ENCODE measurements around the gene ADAMTSL1. TPM values are rescaled to one million over a fixed set of nuclear protein-coding genes. Genes with fewer than 3 reads are reported as not detected.

ADAMTSL1 gene
- total and polyA plus RNA-seq, 2 of the 13 experiments (the other 11 are each of a cell fraction or from before 2014, with no cell fraction given), result not detected

GRCh38 chr9:18721995-18722310, 248.0 kb downstream of the ADAMTSL1 start:
- Histone ChIP-seq H2AFZ (ENCODE audit: low read length) (no peak overlapping the region), H4K20me1 (ENCODE audit: insufficient read depth, low read length) (no peaks in the 10 kb centered on the region), H3K9ac (ENCODE audit: insufficient read depth, low read depth, low read length) (no peak overlapping the region), H3K4me1 (ENCODE audit: insufficient read depth, low read length) (no peaks in the 10 kb centered on the region), H3K9me3 (ENCODE audit: low read length) (no peaks in the 10 kb centered on the region), H3K4me3 (replicated peaks in 1 of 3; ENCODE audit: insufficient read depth in 1 of 3, low read depth in 2 of 3, low read length in 3 of 3) (no peak overlapping the region), H3K27me3 (ENCODE audit: control insufficient read depth in 1 of 2, insufficient read depth in 2 of 2, low read length in 2 of 2) (no peaks in the 10 kb centered on the region), H3K4me2 (ENCODE audit: low read depth, low read length) (no peak overlapping the region), H3K27ac (ENCODE audit: extremely low read length, insufficient read depth, low read length) (no peak overlapping the region), H3K36me3 (replicated peaks in 1 of 2; ENCODE audit: control insufficient read depth in 1 of 2, insufficient read depth in 2 of 2, low read length in 2 of 2) (no peaks in the 10 kb centered on the region), H3K79me2 (ENCODE audit: insufficient read depth, low read length) (no peaks in the 10 kb centered on the region)
- POLR2A ChIA-PET, result no interaction called here
- TF ChIP-seq BORCS8-MEF2B (CRISPR knock-in tag; IDR thresholded peaks at IDR 0.05), result no peak
- BruUV-seq (replicated peaks), result no TSS peak
- DNase-seq (ENCODE audit: low spot score) (no peak), ATAC-seq (no peak), FAIRE-seq (no peak)
- WGBS (ENCODE audit: low lambda C conversion rate), result no CpG with 5 or more reads among the region's 2 CpGs
- in situ Hi-C loops (cut with HindIII; ENCODE audit: extremely low pct_ligation_motif_present, low pct_unique_long_range_greater_than_20kb) (no loop called here), intact Hi-C loops (cut with micrococcal nuclease; ENCODE audit: unreplicated experiment) (no loop called here)
- CTCF ChIA-PET (ENCODE audit: low intra/inter-chr PET ratio, low total read pairs), result no interaction called here

- POLR2A ChIA-PET, result no interaction called here
Observed at GRCh38 chr9:18722882-18723281, 248.9 kb downstream of the ADAMTSL1 start.

More at GRCh38 chr9:18722882-18723281, 248.9 kb downstream of the ADAMTSL1 start:
- Histone ChIP-seq H2AFZ (ENCODE audit: low read length) (no peak overlapping the region), H3K27ac (ENCODE audit: extremely low read length, insufficient read depth, low read length) (no peak overlapping the region), H3K4me2 (ENCODE audit: low read depth, low read length) (no peak overlapping the region), H3K27me3 (ENCODE audit: control insufficient read depth in 1 of 2, insufficient read depth in 2 of 2, low read length in 2 of 2) (no peaks in the 10 kb centered on the region), H4K20me1 (ENCODE audit: insufficient read depth, low read length) (no peaks in the 10 kb centered on the region), H3K79me2 (ENCODE audit: insufficient read depth, low read length) (no peaks in the 10 kb centered on the region), H3K9me3 (ENCODE audit: low read length) (no peaks in the 10 kb centered on the region), H3K4me1 (ENCODE audit: insufficient read depth, low read length) (no peaks in the 10 kb centered on the region), H3K9ac (ENCODE audit: insufficient read depth, low read depth, low read length) (no peak overlapping the region), H3K4me3 (replicated peaks in 1 of 3; ENCODE audit: insufficient read depth in 1 of 3, low read depth in 2 of 3, low read length in 3 of 3) (no peak overlapping the region), H3K36me3 (replicated peaks in 1 of 2; ENCODE audit: control insufficient read depth in 1 of 2, insufficient read depth in 2 of 2, low read length in 2 of 2) (no peaks in the 10 kb centered on the region)
- DNase-seq (ENCODE audit: low spot score) (no peak), FAIRE-seq (no peak), ATAC-seq (no peak)
- no TSS peak for BruUV-seq (replicated peaks)
- WGBS (ENCODE audit: low lambda C conversion rate), result 7% methylated on average over 6 of the region's 6 CpGs
- in situ Hi-C loops (cut with HindIII; ENCODE audit: extremely low pct_ligation_motif_present, low pct_unique_long_range_greater_than_20kb) (no loop called here), intact Hi-C loops (cut with micrococcal nuclease; ENCODE audit: unreplicated experiment) (no loop called here)
- CTCF ChIA-PET (ENCODE audit: low intra/inter-chr PET ratio, low total read pairs), result no interaction called here
- no peak for TF ChIP-seq MXI1 (IDR thresholded peaks at IDR 0.05; ENCODE audit: borderline replicate concordance, low read depth, low read length)
- TF ChIP-seq HOMEZ (CRISPR knock-in tag; IDR thresholded peaks at IDR 0.05; ENCODE audit: low read depth), result no peak
- no peak for TF ChIP-seq IRF2 (CRISPR knock-in tag; IDR thresholded peaks at IDR 0.05)
- TF ChIP-seq SALL2 (CRISPR knock-in tag; IDR thresholded peaks at IDR 0.05), result no peak
- TF ChIP-seq LRRFIP1 (CRISPR knock-in tag; conservative IDR thresholded peaks at IDR 0.05), result no peak

Measured in HepG2 (cell line).